Nephron (organoid): ENCODE results near the gene ATF5.

ENCODE experiments used
- H3K27ac Mint-ChIP-seq, 3 experiments: 2 replicates each; pipeline ENCODE4 v1.8.0; 2020; ENCODE audit warnings: mixed read lengths in 3 of 3, mild to moderate bottlenecking in 2 of 3, moderate library complexity in 1 of 3
- H3K27me3 Mint-ChIP-seq: 2 replicates; pipeline ENCODE4 v1.8.0; 2021; ENCODE audit warnings: low read depth, mild to moderate bottlenecking, moderate library complexity, mixed read lengths
- H3K36me3 Mint-ChIP-seq: 2 replicates; pipeline ENCODE4 v1.8.0; 2020; ENCODE audit warnings: low read depth, mixed read lengths
- H3K4me1 Mint-ChIP-seq: 2 replicates; pipeline ENCODE4 v1.8.0; 2020; ENCODE audit warnings: mixed read lengths
- H3K4me3 Mint-ChIP-seq, 3 experiments: 2 replicates each; pipeline ENCODE4 v1.8.0; 2020; ENCODE audit warnings: mild to moderate bottlenecking in 3 of 3, mixed read lengths in 3 of 3, moderate library complexity in 2 of 3
- H3K9me3 Mint-ChIP-seq: 2 replicates; pipeline ENCODE4 v1.8.0; 2020; ENCODE audit warnings: mixed read lengths
- TF ChIP-seq, protein P1 (sequence below), 3 experiments: fragments of 200-600 bp; sonication (generic); IDR thresholded peaks; one replicate each; pipeline ENCODE4 v1.5.0; 2021; ENCODE audit warnings: antibody characterized with exemption in 3 of 3; ENCODE audit not compliant: unreplicated experiment in 3 of 3

ATF5 gene, protein sequence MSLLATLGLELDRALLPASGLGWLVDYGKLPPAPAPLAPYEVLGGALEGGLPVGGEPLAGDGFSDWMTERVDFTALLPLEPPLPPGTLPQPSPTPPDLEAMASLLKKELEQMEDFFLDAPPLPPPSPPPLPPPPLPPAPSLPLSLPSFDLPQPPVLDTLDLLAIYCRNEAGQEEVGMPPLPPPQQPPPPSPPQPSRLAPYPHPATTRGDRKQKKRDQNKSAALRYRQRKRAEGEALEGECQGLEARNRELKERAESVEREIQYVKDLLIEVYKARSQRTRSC

GRCh38 chr19:49929121-49929610, at the start of gene ATF5, which contains the start of gene NUP62:
TSS of gene ATF5 (plus strand) at chr19:49929205. CDS start at chr19:49930851, 1,646 bp downstream.
TSS of gene NUP62 (minus strand) at chr19:49929504. CDS start at chr19:49909807, 19,697 bp downstream.
- TF ChIP-seq, protein P1, sequence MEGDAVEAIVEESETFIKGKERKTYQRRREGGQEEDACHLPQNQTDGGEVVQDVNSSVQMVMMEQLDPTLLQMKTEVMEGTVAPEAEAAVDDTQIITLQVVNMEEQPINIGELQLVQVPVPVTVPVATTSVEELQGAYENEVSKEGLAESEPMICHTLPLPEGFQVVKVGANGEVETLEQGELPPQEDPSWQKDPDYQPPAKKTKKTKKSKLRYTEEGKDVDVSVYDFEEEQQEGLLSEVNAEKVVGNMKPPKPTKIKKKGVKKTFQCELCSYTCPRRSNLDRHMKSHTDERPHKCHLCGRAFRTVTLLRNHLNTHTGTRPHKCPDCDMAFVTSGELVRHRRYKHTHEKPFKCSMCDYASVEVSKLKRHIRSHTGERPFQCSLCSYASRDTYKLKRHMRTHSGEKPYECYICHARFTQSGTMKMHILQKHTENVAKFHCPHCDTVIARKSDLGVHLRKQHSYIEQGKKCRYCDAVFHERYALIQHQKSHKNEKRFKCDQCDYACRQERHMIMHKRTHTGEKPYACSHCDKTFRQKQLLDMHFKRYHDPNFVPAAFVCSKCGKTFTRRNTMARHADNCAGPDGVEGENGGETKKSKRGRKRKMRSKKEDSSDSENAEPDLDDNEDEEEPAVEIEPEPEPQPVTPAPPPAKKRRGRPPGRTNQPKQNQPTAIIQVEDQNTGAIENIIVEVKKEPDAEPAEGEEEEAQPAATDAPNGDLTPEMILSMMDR (IDR thresholded peaks at IDR 0.05; ENCODE audit: unreplicated experiment in 3 of 3): no peak
- H3K36me3 Mint-ChIP-seq: peaks cover 44% of the 10 kb centered on the region
- H3K27ac Mint-ChIP-seq: peak within 1 kb of the TSS; percentile 94 to 98 (median 96)
- no peaks in the 10 kb centered on the region for H3K27me3 Mint-ChIP-seq
- H3K9me3 Mint-ChIP-seq: no peaks in the 10 kb centered on the region
- H3K4me3 Mint-ChIP-seq: peak within 1 kb of the TSS; percentile 90 to 95 (median 95)
- peaks cover 28% of the 10 kb centered on the region for H3K4me1 Mint-ChIP-seq

DNA sequence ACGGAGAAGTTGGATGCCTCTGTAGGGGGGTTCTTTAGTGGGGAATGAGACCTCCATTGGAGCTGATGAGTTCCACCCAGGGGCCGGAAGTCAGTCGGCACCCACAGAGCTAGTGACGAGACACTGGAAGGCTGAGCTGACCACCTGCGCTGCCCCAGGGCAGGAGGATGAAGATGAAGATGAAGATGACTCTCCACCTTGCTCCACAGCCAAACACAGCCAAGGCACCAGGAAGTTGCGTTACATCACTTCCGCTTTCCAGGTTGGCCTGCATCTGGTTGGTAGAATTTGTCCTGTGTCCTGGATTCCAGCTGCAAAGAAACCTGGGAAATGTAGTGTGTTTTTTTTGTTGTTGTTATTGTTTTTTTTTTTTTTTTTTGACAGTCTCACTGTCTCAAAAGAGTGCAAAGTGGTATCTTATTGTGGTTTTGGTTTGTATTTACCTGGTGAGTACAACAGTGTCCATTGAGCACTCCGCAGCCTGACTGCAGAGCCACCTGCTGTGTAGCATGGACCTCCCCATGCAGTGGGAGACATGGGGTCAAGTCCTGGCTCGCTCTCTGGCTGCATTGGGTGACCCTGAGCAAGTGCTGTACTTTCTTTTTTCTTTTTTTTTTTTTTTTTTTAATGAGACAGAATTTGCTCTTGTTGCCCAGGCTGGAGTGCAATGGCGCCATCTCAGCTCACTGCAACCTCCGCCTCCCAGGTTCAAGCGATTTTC, 49.6 kb upstream of the ATF5 start:
- TF ChIP-seq, protein P1 (IDR thresholded peaks at IDR 0.05; ENCODE audit: unreplicated experiment in 3 of 3): no peak
- Mint-ChIP-seq H3K27me3 (no peaks in the 10 kb centered on the region), H3K4me3 (peak overlapping the region in 1 of 3 experiments; percentile 7), H3K36me3 (peaks cover 51% of the 10 kb centered on the region), H3K27ac (no peak overlapping the region), H3K9me3 (no peaks in the 10 kb centered on the region), H3K4me1 (peaks cover 4% of the 10 kb centered on the region)

DNA sequence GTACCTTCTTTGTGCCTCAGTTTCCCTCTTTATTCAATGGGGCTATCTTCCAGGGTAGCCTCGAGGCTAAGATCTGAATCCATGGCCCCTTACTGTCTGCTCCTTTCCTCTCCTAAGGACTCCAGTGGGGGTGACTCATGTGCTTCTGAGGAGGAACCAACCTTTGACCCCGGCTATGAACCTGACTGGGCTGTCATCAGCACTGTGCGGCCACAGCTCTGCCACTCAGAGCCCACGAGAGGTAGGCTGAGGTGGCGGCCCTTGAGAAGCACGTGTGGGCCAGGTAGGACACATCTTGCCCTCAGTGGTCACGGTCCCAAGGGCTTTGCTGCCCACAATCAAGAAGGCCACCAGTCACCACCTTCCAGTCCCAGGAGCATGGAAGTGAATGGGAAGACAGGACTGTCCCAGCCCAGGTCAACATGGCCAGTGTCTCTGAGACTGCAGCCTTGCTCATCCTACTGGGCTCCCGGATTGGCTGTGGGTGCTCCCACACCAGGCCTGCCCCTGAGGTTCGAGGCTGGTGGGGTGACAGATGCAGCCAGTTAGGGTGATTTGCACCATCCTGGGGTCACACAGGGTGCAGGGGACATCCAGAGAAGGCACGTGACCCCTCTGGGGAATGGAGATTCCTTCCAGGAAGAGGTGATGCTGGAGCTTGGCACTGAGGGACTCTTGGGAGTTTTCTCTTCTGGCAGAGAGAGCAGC, 48.7 kb upstream of the ATF5 start:
- TF ChIP-seq, protein P1 (IDR thresholded peaks at IDR 0.05; ENCODE audit: unreplicated experiment in 3 of 3): no peak
- Mint-ChIP-seq H3K27me3 (no peaks in the 10 kb centered on the region), H3K4me1 (peaks cover 4% of the 10 kb centered on the region), H3K9me3 (no peaks in the 10 kb centered on the region), H3K27ac (no peak overlapping the region), H3K4me3 (peak overlapping the region; percentile 37 to 55 (median 55)), H3K36me3 (peaks cover 60% of the 10 kb centered on the region)

- Mint-ChIP-seq H3K27me3 (no peaks in the 10 kb centered on the region), H3K27ac (no peak overlapping the region)
These were observed 47.8 kb upstream of the ATF5 start for GRCh38 chr19:49881186-49881585.

GRCh38 chr19:49881672-49882394, 47.2 kb upstream of the ATF5 start:
- H3K27me3 Mint-ChIP-seq: no peaks in the 10 kb centered on the region
- peaks cover 68% of the 10 kb centered on the region for H3K36me3 Mint-ChIP-seq
- H3K4me3 Mint-ChIP-seq: peak overlapping the region in 1 of 3 experiments; percentile 42
- no peak overlapping the region for H3K27ac Mint-ChIP-seq
- TF ChIP-seq, protein P1 (IDR thresholded peaks at IDR 0.05; ENCODE audit: unreplicated experiment in 3 of 3): no peak
- peaks cover 4% of the 10 kb centered on the region for H3K4me1 Mint-ChIP-seq
- no peaks in the 10 kb centered on the region for H3K9me3 Mint-ChIP-seq

More at GRCh38 chr19:49881186-49881585, 47.8 kb upstream of the ATF5 start:
- Mint-ChIP-seq H3K36me3 (peaks cover 64% of the 10 kb centered on the region), H3K9me3 (no peaks in the 10 kb centered on the region), H3K4me3 (peak overlapping the region in 1 of 3 experiments; percentile 42), H3K4me1 (peaks cover 4% of the 10 kb centered on the region)
- TF ChIP-seq, protein P1 (IDR thresholded peaks at IDR 0.05; ENCODE audit: unreplicated experiment in 3 of 3): no peak
